Kidney (tissue), 14 donors: ENCODE data around the gene PLD2. TPM values are rescaled to one million over a fixed set of nuclear protein-coding genes. Genes with fewer than 3 reads are reported as not detected.

Source experiments
- DNase-seq, 5 donors: peaks; one replicate each; pipeline ENCODE4 v3.0.0-alpha.2; 2013 to 2020
- FAIRE-seq: peaks from 2 replicates; lab custom pipeline; 2012; peaks lifted over from hg19 to GRCh38; lab: Jason Lieb, UNC
- H3K27ac ChIP-seq, 2 donors: one replicate each; pipeline ENCODE4 v1.7.0; 2013; ENCODE audit warnings: low read depth in 2 of 2, low read length in 2 of 2, inconsistent platforms in 1 of 2
- H3K27me3 ChIP-seq: one replicate; pipeline ENCODE4 v1.7.1; 2013; ENCODE audit warnings: low read length, inconsistent platforms; ENCODE audit not compliant: control insufficient read depth, insufficient read depth
- H3K36me3 ChIP-seq, 3 donors: one replicate each; pipeline versions ENCODE4 v1.7.0 to v1.7.1; 2013; ENCODE audit warnings: low read length in 3 of 3, control low read depth in 1 of 3, inconsistent platforms in 1 of 3; ENCODE audit not compliant: insufficient read depth in 3 of 3, control insufficient read depth in 2 of 3
- H3K4me1 ChIP-seq, 3 donors: one replicate each; pipeline versions ENCODE4 v1.7.0 to v1.7.1; 2013; ENCODE audit warnings: low read length in 3 of 3, inconsistent platforms in 1 of 3, low read depth in 1 of 3; ENCODE audit not compliant: control insufficient read depth in 2 of 3, insufficient read depth in 2 of 3
- H3K4me3 ChIP-seq, 3 donors: one replicate each; pipeline versions ENCODE4 v1.7.0 to v1.8.1; 2013; ENCODE audit warnings: low read length in 3 of 3, control low read depth in 1 of 3, inconsistent platforms in 1 of 3
- H3K9ac ChIP-seq, 3 donors: one replicate each; pipeline versions ENCODE4 v1.7.0 to v1.7.1; 2013; ENCODE audit warnings: low read length in 3 of 3, control low read depth in 1 of 3, inconsistent platforms in 1 of 3
- H3K9me3 ChIP-seq, 3 donors: one replicate each; pipeline versions ENCODE4 v1.7.0 to v1.7.1; 2013; ENCODE audit warnings: low read length in 3 of 3, control low read depth in 1 of 3, inconsistent platforms in 1 of 3; ENCODE audit not compliant: control insufficient read depth in 2 of 3, insufficient read depth in 1 of 3
- intact Hi-C: fragments of 100-400 bp; cut with DNase I; formaldehyde crosslinking; loops from one replicate; pipeline ENCODE4 v1.11.1; 2022
- polyA plus RNA-seq: library from polyadenylated mRNA; stranded (reverse); fragments of 350-450 nt; fragmentation: Illumina TruSeq; extraction: RNeasy Lipid Tissue Mini Kit (QIAGEN cat#74804); gene quantifications from one replicate; pipeline ENCODE4 v1.2.3, GENCODE V29; 2014; ENCODE audit warnings: low read depth, low replicate concordance; ENCODE audit not compliant: insufficient read depth
- total RNA-seq: library from RNA; stranded (reverse); fragmentation: NEBNext Ultra II Directional; extraction: Animal tissue kit (Norgen Biotek cat#: 25700); gene quantifications from one replicate; pipeline ENCODE4 v1.2.1, GENCODE V29; 2021
- TF ChIP-seq, protein P1 (sequence below): IDR thresholded peaks from 3 replicates; pipeline ENCODE4 v1.5.1; 2012; ENCODE audit warnings: mild to moderate bottlenecking, moderate library complexity, borderline replicate concordance; ENCODE audit not compliant: insufficient read depth; ENCODE audit errors: extremely low read depth
- donor health status: control.
- donor health status: control.
- donor health status: control.
- donor health status: control.
- donor health status: control.
- donor health status: DM: yes; HTN: yes; CAD: no.
- donor health status: Normal renal cell carcinoma (clear cell type).

Gene PLD2
- total and polyA plus RNA-seq, 2 donors from 2014 or later = 9.2 to 45.4 TPM

DNA sequence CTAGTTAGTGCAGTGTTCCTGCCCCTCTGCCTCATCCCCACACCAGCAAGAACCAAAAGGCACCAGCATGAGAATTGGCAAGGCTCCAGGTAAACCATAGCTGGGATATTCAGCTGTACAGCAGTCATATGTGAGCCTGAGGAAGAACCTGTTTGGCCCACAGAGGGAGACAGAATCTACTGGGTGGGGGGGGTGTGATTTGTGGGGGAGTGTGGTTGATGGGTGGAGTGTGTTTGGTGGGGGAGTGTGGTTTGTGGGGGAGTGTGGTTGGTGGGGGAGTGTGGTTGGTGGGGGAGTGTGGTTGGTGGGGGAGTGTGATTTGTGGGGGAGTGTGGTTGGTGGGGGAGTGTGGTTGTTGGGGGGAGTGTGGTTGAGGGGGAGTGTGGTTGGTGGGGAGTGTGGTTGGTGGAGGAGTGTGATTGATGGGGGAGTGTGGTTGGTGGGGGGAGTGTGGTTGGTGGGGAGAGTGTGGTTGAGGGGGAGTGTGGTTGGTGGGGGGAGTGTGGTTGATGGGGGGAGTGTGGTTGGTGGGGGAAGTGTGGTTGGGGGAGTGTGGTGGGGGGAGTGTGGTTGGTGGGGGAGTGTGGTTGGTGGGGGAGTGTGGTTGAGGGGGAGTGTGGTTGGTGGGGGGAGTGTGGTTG, 45.7 kb downstream of the PLD2 start:
- peaks cover 0 to 17% (median 9%) of the 10 kb centered on the region in 3 donors for H3K4me1 ChIP-seq
- H3K27me3 ChIP-seq = no peaks in the 10 kb centered on the region
- H3K36me3 ChIP-seq = no peaks in the 10 kb centered on the region
- no peak overlapping the region for H3K4me3 ChIP-seq
- DNase-seq (peak in 1 of 5 donors; percentile 35), FAIRE-seq (no peak)
- H3K9ac ChIP-seq = no peak overlapping the region
- H3K27ac ChIP-seq = no peak overlapping the region
- TF ChIP-seq, protein P1, sequence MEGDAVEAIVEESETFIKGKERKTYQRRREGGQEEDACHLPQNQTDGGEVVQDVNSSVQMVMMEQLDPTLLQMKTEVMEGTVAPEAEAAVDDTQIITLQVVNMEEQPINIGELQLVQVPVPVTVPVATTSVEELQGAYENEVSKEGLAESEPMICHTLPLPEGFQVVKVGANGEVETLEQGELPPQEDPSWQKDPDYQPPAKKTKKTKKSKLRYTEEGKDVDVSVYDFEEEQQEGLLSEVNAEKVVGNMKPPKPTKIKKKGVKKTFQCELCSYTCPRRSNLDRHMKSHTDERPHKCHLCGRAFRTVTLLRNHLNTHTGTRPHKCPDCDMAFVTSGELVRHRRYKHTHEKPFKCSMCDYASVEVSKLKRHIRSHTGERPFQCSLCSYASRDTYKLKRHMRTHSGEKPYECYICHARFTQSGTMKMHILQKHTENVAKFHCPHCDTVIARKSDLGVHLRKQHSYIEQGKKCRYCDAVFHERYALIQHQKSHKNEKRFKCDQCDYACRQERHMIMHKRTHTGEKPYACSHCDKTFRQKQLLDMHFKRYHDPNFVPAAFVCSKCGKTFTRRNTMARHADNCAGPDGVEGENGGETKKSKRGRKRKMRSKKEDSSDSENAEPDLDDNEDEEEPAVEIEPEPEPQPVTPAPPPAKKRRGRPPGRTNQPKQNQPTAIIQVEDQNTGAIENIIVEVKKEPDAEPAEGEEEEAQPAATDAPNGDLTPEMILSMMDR = no peak
- no peaks in the 10 kb centered on the region for H3K9me3 ChIP-seq
- intact Hi-C loops = no loop called here

DNA sequence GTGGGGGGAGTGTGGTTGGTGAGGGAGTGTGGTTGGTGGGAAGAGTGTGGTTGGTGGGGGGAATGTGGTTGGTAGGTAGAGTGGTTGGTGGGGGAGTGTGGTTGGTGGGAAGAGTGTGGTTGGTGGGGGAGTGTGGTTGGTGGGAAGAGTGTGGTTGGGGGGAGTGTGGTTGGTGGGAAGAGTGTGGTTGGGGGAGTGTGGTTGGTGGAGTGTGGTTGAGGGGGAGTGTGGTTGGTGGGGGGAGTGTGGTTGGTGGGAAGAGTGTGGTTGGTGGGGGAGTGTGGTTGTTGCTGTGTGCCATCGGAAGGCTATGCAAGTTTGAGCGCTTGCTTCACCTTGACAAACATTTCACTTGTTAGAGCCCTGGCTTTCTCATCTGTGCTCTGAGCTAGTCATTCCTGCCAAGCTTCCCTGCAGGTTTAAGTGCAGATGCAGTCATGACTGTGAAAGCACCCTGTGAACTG, 46.3 kb downstream of the PLD2 start:
- peaks cover 0 to 20% (median 9%) of the 10 kb centered on the region in 3 donors for H3K4me1 ChIP-seq
- TF ChIP-seq, protein P1 = no peak
- no peaks in the 10 kb centered on the region for H3K27me3 ChIP-seq
- H3K9me3 ChIP-seq = no peaks in the 10 kb centered on the region
- FAIRE-seq (no peak), DNase-seq (no peak)
- H3K9ac ChIP-seq = no peak overlapping the region
- H3K4me3 ChIP-seq = no peak overlapping the region
- no peaks in the 10 kb centered on the region for H3K36me3 ChIP-seq
- H3K27ac ChIP-seq = no peak overlapping the region
- intact Hi-C loops = no loop called here

DNA sequence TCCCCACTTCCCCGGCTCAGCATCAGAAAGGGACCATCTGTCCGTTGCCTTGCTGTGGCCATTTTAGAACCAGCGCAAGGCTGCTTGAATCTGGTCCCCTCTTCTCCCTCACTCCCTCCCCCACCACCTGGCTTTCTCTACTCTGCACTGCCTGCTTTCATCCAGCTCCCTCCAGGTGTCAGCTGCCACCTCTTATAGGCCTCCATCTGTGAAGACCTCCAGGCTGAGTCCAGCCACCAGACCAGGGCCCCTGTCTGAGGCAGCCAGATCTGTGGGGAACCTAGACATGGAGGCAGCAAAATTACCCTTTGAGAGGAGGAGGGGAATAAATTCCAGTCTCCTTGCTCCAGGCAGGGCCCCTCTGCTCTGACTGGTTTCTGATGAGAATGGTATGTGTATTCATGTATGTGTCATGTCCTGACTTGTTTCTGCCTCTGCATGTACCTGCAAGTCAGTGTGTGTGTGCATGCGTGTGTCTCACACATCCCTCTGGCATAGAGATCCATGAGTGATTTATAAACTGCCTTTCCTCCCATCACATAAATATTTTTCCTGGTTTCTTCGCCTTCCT, 47.2 kb downstream of the PLD2 start:
- TF ChIP-seq, protein P1 = no peak
- H3K27me3 ChIP-seq = no peaks in the 10 kb centered on the region
- H3K9ac ChIP-seq = no peak overlapping the region
- H3K4me1 ChIP-seq = peaks cover 0 to 21% (median 12%) of the 10 kb centered on the region in 3 donors
- no peak overlapping the region for H3K4me3 ChIP-seq
- FAIRE-seq (no peak), DNase-seq (peak in 3 of 5 donors; percentile 29 to 50 (median 34))
- H3K36me3 ChIP-seq = no peaks in the 10 kb centered on the region
- H3K27ac ChIP-seq = no peak overlapping the region
- H3K9me3 ChIP-seq = no peaks in the 10 kb centered on the region
- intact Hi-C loops = no loop called here
